Activated CD4-positive, alpha-beta memory T cell treated with anti-CD3 and anti-CD28 coated beads, Interleukin-2, amount 10 ng/mL, durations not matched to agents 7 days and 5 days (primary cell): Measurements from ENCODE around the gene PICK1. TPM values are rescaled to one million over a fixed set of nuclear protein-coding genes. Genes with fewer than 3 reads are reported as not detected.

ENCODE experiments used
- CTCF ChIA-PET: fragments of 350-600 bp; sonication (Branson Sonifier 250); formaldehyde crosslinking; loops from one replicate; lab custom pipeline; 2021; ENCODE audit warnings: antibody characterized with exemption, inconsistent platforms; lab: Charles Lee
- POLR2A ChIA-PET: fragments of 350-600 bp; sonication (Branson Sonifier 250); formaldehyde crosslinking; loops from one replicate; lab custom pipeline; 2021; ENCODE audit warnings: antibody characterized with exemption; lab: Charles Lee
- DNase-seq: peaks from one replicate; pipeline ENCODE4 v3.0.0-alpha.2; 2020
- H3K27ac Mint-ChIP-seq: one replicate; pipeline ENCODE4 v1.8.0; 2021; ENCODE audit warnings: mild to moderate bottlenecking, mixed read lengths
- H3K27me3 Mint-ChIP-seq: one replicate; pipeline ENCODE4 v1.8.0; 2021; ENCODE audit warnings: mixed read lengths
- H3K36me3 Mint-ChIP-seq: one replicate; pipeline ENCODE4 v1.8.0; 2021; ENCODE audit warnings: low read depth, mixed read lengths
- H3K4me1 Mint-ChIP-seq: one replicate; pipeline ENCODE4 v1.8.0; 2021; ENCODE audit warnings: mixed read lengths
- H3K4me3 Mint-ChIP-seq: one replicate; pipeline ENCODE4 v1.8.0; 2021; ENCODE audit warnings: mild to moderate bottlenecking, mixed read lengths
- H3K9me3 Mint-ChIP-seq: one replicate; pipeline ENCODE4 v1.8.0; 2021; ENCODE audit warnings: mixed read lengths
- total RNA-seq, 2 experiments: library from RNA; stranded (reverse); gene quantifications; one replicate each; pipeline ENCODE4 v1.2.3, GENCODE V29; 2021

Gene PICK1
- total RNA-seq, 2 experiments from 2014 or later, result 11.4 to 12.7 TPM

DNA sequence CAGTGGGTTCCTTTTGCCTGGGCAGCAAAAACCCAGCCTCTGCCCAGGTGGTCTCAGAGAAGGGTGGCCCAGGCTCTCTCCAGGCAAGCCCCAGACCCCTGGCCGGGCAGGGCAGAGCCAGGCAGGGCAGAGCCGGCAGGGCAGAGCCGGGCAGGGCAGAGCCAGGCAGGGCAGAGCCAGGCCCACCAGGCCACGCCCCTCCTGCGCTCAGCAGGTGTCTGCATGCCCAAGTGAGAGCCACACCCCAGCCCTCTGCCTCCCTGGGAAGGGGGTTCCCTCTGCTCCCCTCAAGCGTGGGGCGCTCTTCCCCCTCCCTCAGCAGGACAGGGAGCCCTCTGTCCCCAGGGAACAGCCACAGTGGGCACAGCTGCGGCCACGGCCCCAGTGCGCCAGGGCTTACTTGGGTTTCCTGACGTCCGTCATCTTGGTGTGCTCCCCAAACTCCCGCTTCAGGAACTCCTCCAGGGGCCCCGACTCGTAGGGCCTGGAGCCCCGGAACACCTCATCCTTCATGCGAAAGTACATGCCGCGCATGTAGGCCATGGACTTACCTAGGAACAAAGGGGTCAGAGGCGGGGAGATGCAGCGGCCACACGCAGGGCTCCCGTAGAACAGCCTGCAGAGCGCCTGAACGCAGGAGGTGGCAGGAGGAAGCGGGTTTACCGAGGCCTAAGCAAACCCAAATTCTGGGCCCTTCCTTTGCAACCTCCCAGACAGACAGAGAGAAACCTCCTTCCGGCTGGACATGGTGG lies 63.3 kb downstream of the PICK1 start:
- Mint-ChIP-seq H3K27me3 (no peaks in the 10 kb centered on the region), H3K9me3 (no peaks in the 10 kb centered on the region), H3K36me3 (no peaks in the 10 kb centered on the region), H3K4me1 (peaks cover 8% of the 10 kb centered on the region), H3K27ac (no peak overlapping the region), H3K4me3 (no peak overlapping the region)
- ChIA-PET POLR2A (no interaction called here), CTCF (no interaction called here)
- DNase-seq, result no peak

DNA sequence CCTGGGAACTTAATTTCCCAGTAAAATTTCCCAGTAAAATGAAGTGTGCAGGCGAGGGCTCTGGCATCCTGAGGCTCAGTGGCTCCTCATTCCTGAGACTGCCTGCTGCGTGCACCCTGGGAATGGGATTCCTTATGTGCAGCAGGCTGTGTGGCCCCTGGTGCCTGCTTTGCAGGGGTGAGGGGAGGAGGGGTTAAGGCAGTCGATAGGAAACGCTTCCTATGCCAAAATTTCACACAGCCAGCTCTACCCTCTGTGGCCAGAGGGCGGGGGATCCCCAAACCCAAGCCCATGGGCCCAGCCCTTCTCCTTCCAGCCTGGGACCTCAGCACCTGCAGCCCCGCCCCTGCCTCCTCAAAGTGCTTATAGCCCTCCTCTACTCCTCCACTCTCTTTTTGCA lies 65.4 kb downstream of the PICK1 start:
- POLR2A ChIA-PET, result no interaction called here

GRCh38 chr22:38124236-38124974 lies 67.2 kb downstream of the PICK1 start:
- ChIA-PET POLR2A (no interaction called here), CTCF (interaction anchor here (0.5 to 1.3 kb wide), 2 partner anchors 9 to 23 kb away, joined by 3 read pairs; no protein-coding TSS in a partner anchor)
- Mint-ChIP-seq H3K36me3 (no peaks in the 10 kb centered on the region), H3K9me3 (no peaks in the 10 kb centered on the region), H3K27ac (no peak overlapping the region), H3K27me3 (no peaks in the 10 kb centered on the region), H3K4me3 (no peak overlapping the region), H3K4me1 (peaks cover 8% of the 10 kb centered on the region)
- no peak for DNase-seq

More for the DNA sequence above, 65.4 kb downstream of the PICK1 start:
- H3K9me3 Mint-ChIP-seq, result no peaks in the 10 kb centered on the region
- peaks cover 8% of the 10 kb centered on the region for H3K4me1 Mint-ChIP-seq
- no peak overlapping the region for H3K27ac Mint-ChIP-seq
- no peak overlapping the region for H3K4me3 Mint-ChIP-seq
- H3K27me3 Mint-ChIP-seq, result no peaks in the 10 kb centered on the region
- DNase-seq, result no peak
- CTCF ChIA-PET, result no interaction called here
- no peaks in the 10 kb centered on the region for H3K36me3 Mint-ChIP-seq

GRCh38 chr22:38125038-38125610 lies 67.9 kb downstream of the PICK1 start:
- Mint-ChIP-seq H3K9me3 (no peaks in the 10 kb centered on the region), H3K36me3 (no peaks in the 10 kb centered on the region), H3K4me3 (no peak overlapping the region), H3K4me1 (peaks cover 8% of the 10 kb centered on the region), H3K27ac (no peak overlapping the region), H3K27me3 (no peaks in the 10 kb centered on the region)
- POLR2A ChIA-PET, result no interaction called here
- CTCF ChIA-PET, result no interaction called here
- no peak for DNase-seq

Other genes starting within 250 kb of the PICK1 start
- 10 to 100 TPM; 13.2 to 14.1 TPM for gene GCAT, start 249.5 kb upstream of the PICK1 start, total RNA-seq
- gene GALR3, start 234.0 kb upstream of the PICK1 start, total RNA-seq, result not detected
- gene ANKRD54, start 213.1 kb upstream of the PICK1 start, total RNA-seq, result 10 to 100 TPM; 22.1 TPM
- gene EIF3L, start 208.0 kb upstream of the PICK1 start, total RNA-seq, result 100 to 1,000 TPM; 331 to 348 TPM
- 10 to 100 TPM; 21.8 to 24.1 TPM for gene MICALL1, start 151.1 kb upstream of the PICK1 start, total RNA-seq
- gene C22orf23, start 103.8 kb upstream of the PICK1 start, total RNA-seq, result not detected
- 10 to 100 TPM; 50.1 to 56.4 TPM for gene POLR2F, start 103.7 kb upstream of the PICK1 start, total RNA-seq
- not detected for gene SOX10, start 72.8 kb upstream of the PICK1 start, total RNA-seq
- not detected for gene SLC16A8, start 26.8 kb downstream of the PICK1 start, total RNA-seq
- under 1 TPM; 0.55 to 0.63 TPM for gene BAIAP2L2, start 53.3 kb downstream of the PICK1 start, total RNA-seq
- gene PLA2G6, start 124.4 kb downstream of the PICK1 start, total RNA-seq, result 10 to 100 TPM; 80.7 to 85.7 TPM
- 10 to 100 TPM; 15.3 to 16.4 TPM for gene MAFF, start 144.6 kb downstream of the PICK1 start, total RNA-seq
- gene TMEM184B, start 215.6 kb downstream of the PICK1 start, total RNA-seq, result 10 to 100 TPM; 45.9 to 49.3 TPM